Activated CD8-positive, alpha-beta memory T cell treated with anti-CD3 and anti-CD28 coated beads for 36 hours (primary cell): Measurements from ENCODE around the gene RRBP1. TPM values are rescaled to one million over a fixed set of nuclear protein-coding genes. Genes with fewer than 3 reads are reported as not detected.

ENCODE experiments used
- CTCF ChIA-PET: fragments of 350-600 bp; sonication (Branson Sonifier 250); formaldehyde crosslinking; loops from one replicate; lab custom pipeline; 2021; ENCODE audit warnings: antibody characterized with exemption; lab: Charles Lee
- POLR2A ChIA-PET: fragments of 350-600 bp; sonication (Branson Sonifier 250); formaldehyde crosslinking; loops from one replicate; lab custom pipeline; 2021; ENCODE audit warnings: antibody characterized with exemption; lab: Charles Lee
- total RNA-seq, 2 experiments: library from RNA; stranded (reverse); gene quantifications; one replicate each; pipeline ENCODE4 v1.2.3, GENCODE V29; 2021

Gene RRBP1
- total RNA-seq, 2 experiments from 2014 or later: 29.0 to 29.7 TPM

GRCh38 chr20:17619351-17620093 lies 62.5 kb downstream of the RRBP1 start:
- ChIA-PET CTCF (no interaction called here), POLR2A (no interaction called here)

- ChIA-PET POLR2A (no interaction called here), CTCF (interaction anchor here (1.8 to 3.3 kb wide), 3 partner anchors 79 to 114 kb away, joined by 4 to 14 read pairs (median 12); partner anchors contain the start of gene BFSP1)
Observed at GRCh38 chr20:17618673-17619013, 63.4 kb downstream of the RRBP1 start.

- POLR2A ChIA-PET: no interaction called here
- CTCF ChIA-PET: interaction anchor here (0.8 to 3.3 kb wide), 7 partner anchors 38 to 114 kb away, joined by 3 to 14 read pairs (median 5); partner anchors contain the start of genes BFSP1 and RRBP1
Observed at GRCh38 chr20:17617868-17618672, 64.0 kb downstream of the RRBP1 start.

- POLR2A ChIA-PET: no interaction called here
- CTCF ChIA-PET: interaction anchor here (0.8 to 3.3 kb wide), 7 partner anchors 38 to 113 kb away, joined by 3 to 14 read pairs (median 5); partner anchors contain the start of genes BFSP1 and RRBP1
Observed at GRCh38 chr20:17617212-17617867, 64.7 kb downstream of the RRBP1 start.

GRCh38 chr20:17616480-17617211 lies 65.4 kb downstream of the RRBP1 start:
- ChIA-PET CTCF (interaction anchor here (1.3 to 3.3 kb wide), 5 partner anchors 37 to 112 kb away, joined by 3 to 14 read pairs (median 6); no protein-coding TSS in a partner anchor), POLR2A (no interaction called here)

GRCh38 chr20:17615645-17616479 lies 66.2 kb downstream of the RRBP1 start:
- POLR2A ChIA-PET: no interaction called here

GRCh38 chr20:17614812-17615644 lies 67.0 kb downstream of the RRBP1 start:
- CTCF ChIA-PET: interaction anchor here (3.3 kb wide), 1 partner anchor 75 kb away, joined by 12 read pairs; no protein-coding TSS in a partner anchor
- POLR2A ChIA-PET: no interaction called here

More at GRCh38 chr20:17615645-17616479, 66.2 kb downstream of the RRBP1 start:
- CTCF ChIA-PET: interaction anchor here (1.8 to 3.3 kb wide), 2 partner anchors 76 to 79 kb away, joined by 6 to 12 read pairs; no protein-coding TSS in a partner anchor

- ChIA-PET CTCF (no interaction called here), POLR2A (no interaction called here)
Observed at GRCh38 chr20:17614176-17614811, 67.7 kb downstream of the RRBP1 start.

GRCh38 chr20:17613328-17614175 lies 68.5 kb downstream of the RRBP1 start:
- CTCF ChIA-PET: no interaction called here
- POLR2A ChIA-PET: no interaction called here

- ChIA-PET CTCF (interaction anchor here (1.2 kb wide), 1 partner anchor 74 kb away, joined by 3 read pairs; no protein-coding TSS in a partner anchor), POLR2A (no interaction called here)
Observed at GRCh38 chr20:17612992-17613327, 69.1 kb downstream of the RRBP1 start.

GRCh38 chr20:17612287-17612991 lies 69.6 kb downstream of the RRBP1 start:
- CTCF ChIA-PET: interaction anchor here (1.2 kb wide), 1 partner anchor 73 kb away, joined by 3 read pairs; no protein-coding TSS in a partner anchor
- POLR2A ChIA-PET: no interaction called here

GRCh38 chr20:17611540-17612286 lies 70.3 kb downstream of the RRBP1 start:
- CTCF ChIA-PET: interaction anchor here (1.2 kb wide), 1 partner anchor 73 kb away, joined by 3 read pairs; no protein-coding TSS in a partner anchor

GRCh38 chr20:17611290-17611539 lies 70.8 kb downstream of the RRBP1 start:
- ChIA-PET POLR2A (no interaction called here), CTCF (interaction anchor here (0.9 to 2.0 kb wide), 3 partner anchors 71 to 81 kb away, joined by 3 to 5 read pairs (median 5); partner anchors contain the start of gene BFSP1)

More at GRCh38 chr20:17611540-17612286, 70.3 kb downstream of the RRBP1 start:
- POLR2A ChIA-PET: no interaction called here

- POLR2A ChIA-PET: no interaction called here
- CTCF ChIA-PET: interaction anchor here (0.9 to 2.0 kb wide), 4 partner anchors 44 to 80 kb away, joined by 3 to 5 read pairs (median 4); partner anchors contain the start of gene BFSP1
Observed at GRCh38 chr20:17610566-17611289, 71.3 kb downstream of the RRBP1 start.
